Measurements from ENCODE around the gene EMC10. TPM values are rescaled to one million over a fixed set of nuclear protein-coding genes. Genes with fewer than 3 reads are reported as not detected.

EMC10 gene
- total RNA-seq, 6 experiments from 2014 or later = 49.1 to 113 (median 55.2) TPM

DNA sequence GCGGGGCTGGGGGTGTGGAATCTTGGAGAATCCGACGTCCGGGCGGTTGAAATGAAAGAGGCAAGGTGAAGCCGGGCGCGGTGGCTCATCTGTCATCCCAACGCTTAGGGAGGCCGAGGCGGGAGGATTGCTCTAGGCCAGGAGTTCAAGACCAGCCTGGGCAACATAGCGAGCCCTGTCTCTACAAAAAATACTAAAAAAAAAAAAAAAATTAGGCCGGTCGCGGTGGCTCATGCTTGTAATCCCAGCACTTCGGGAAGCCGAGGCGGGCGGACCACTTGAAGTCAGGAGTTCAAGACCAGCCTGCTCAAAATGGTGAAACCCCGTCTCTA, 566 bp downstream of the EMC10 start:
- Mint-ChIP-seq H3K36me3 (ENCODE audit: low read depth) (peaks cover 3% of the 10 kb centered on the region; the same call in 1 of the 2 replicates), H3K27me3 (ENCODE audit: insufficient read depth) (peaks cover 4% of the 10 kb centered on the region), H3K9me3 (no peaks in the 10 kb centered on the region), H3K4me3 (peak overlapping the region; percentile 97), H3K27ac (peak overlapping the region; percentile 80), H3K4me1 (ENCODE audit: low read depth) (peaks cover 7% of the 10 kb centered on the region; the same call in 1 of the 2 replicates)
- TF ChIP-seq, protein P1, sequence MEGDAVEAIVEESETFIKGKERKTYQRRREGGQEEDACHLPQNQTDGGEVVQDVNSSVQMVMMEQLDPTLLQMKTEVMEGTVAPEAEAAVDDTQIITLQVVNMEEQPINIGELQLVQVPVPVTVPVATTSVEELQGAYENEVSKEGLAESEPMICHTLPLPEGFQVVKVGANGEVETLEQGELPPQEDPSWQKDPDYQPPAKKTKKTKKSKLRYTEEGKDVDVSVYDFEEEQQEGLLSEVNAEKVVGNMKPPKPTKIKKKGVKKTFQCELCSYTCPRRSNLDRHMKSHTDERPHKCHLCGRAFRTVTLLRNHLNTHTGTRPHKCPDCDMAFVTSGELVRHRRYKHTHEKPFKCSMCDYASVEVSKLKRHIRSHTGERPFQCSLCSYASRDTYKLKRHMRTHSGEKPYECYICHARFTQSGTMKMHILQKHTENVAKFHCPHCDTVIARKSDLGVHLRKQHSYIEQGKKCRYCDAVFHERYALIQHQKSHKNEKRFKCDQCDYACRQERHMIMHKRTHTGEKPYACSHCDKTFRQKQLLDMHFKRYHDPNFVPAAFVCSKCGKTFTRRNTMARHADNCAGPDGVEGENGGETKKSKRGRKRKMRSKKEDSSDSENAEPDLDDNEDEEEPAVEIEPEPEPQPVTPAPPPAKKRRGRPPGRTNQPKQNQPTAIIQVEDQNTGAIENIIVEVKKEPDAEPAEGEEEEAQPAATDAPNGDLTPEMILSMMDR (IDR thresholded peaks at IDR 0.05) = no peak
- DNase-seq = no peak

DNA sequence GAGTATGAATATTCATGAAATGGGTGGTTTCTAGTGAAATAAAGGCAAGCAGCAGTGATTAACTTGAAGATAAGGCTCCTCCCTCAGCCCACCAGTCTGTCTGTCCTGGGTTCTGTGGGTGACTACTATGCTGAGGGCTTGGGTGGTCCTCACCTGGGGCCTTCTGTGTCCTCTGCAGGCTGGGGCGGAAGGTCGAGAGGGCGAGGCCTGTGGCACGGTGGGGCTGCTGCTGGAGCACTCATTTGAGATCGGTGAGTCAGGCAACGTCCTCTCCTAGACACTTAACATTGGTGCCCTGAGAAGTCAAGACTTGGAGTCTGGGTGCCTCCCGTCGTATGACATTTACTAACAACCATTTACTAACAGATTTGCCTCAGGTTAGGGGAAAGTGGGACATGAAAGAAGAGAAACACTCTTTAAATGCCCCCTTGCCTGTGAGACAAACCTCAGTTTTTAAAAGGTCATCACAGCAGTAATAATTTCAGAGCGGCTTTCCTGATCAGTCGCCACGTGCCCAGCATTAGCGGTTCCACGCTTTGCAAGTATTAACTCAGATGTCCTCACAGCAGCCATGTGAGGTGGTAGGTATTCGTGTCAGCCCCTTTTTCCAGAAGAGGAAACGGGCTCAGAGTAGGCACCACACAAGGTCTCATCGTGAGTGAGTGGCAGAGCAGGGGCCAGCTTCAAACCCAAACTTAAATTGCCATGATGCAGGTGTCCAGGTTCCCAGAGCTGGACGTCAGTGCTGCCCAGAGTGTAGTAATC, 1.6 kb downstream of the EMC10 start:
- TF ChIP-seq, protein P1 (IDR thresholded peaks at IDR 0.05) = no peak
- Mint-ChIP-seq H3K36me3 (ENCODE audit: low read depth) (peaks cover 3% of the 10 kb centered on the region; the same call in 1 of the 2 replicates), H3K27ac (no peak overlapping the region), H3K9me3 (no peaks in the 10 kb centered on the region), H3K4me1 (ENCODE audit: low read depth) (peaks cover 7% of the 10 kb centered on the region; the same call in 1 of the 2 replicates), H3K27me3 (ENCODE audit: insufficient read depth) (peaks cover 4% of the 10 kb centered on the region), H3K4me3 (peak overlapping the region; percentile 97)
- no peak for DNase-seq

DNA sequence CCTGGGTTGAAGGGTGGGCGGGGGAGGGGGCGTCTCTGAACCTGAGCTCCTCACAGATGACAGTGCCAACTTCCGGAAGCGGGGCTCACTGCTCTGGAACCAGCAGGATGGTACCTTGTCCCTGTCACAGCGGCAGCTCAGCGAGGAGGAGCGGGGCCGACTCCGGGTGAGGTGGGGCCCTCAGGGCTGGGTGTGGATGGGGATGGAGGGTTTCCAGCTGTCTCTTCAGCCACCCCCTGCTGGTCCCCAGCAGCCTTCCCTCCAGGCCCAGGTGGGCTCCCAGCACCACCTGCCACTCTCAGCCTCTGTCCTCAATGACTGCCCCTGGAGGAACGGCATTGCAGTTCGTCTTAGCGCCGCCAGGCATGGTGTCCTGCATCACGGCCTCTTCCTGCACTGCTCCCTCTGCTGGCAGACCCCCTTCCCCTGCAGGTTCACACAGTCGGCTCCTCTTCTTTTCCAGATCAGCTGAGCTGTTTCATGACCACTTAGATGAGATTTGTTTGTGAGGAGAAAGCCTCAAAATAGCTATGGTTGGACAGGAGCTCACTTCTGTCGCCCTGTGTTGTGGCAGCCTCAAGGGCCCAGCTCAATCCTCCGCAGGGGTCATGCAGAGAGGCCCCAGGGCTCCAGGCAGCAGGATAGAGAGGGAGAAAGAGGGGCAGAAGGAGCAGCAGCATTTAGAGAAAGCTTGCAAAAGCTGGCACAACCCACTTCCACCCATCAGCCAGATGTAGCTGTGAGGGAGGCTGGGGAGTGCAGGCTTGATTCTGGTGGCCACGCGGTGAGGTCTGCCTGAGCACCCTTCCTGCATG, 2.8 kb downstream of the EMC10 start:
- peaks cover 8% of the 10 kb centered on the region for H3K36me3 Mint-ChIP-seq (ENCODE audit: low read depth)
- peaks cover 7% of the 10 kb centered on the region; the same call in 1 of the 2 replicates for H3K4me1 Mint-ChIP-seq (ENCODE audit: low read depth)
- TF ChIP-seq, protein P1 (IDR thresholded peaks at IDR 0.05) = peak; percentile 76
- no peak for DNase-seq
- H3K27me3 Mint-ChIP-seq (ENCODE audit: insufficient read depth) = peaks cover 4% of the 10 kb centered on the region
- no peak overlapping the region for H3K27ac Mint-ChIP-seq
- no peaks in the 10 kb centered on the region for H3K9me3 Mint-ChIP-seq
- H3K4me3 Mint-ChIP-seq = no peak overlapping the region; the same call in 1 of the 2 replicates

DNA sequence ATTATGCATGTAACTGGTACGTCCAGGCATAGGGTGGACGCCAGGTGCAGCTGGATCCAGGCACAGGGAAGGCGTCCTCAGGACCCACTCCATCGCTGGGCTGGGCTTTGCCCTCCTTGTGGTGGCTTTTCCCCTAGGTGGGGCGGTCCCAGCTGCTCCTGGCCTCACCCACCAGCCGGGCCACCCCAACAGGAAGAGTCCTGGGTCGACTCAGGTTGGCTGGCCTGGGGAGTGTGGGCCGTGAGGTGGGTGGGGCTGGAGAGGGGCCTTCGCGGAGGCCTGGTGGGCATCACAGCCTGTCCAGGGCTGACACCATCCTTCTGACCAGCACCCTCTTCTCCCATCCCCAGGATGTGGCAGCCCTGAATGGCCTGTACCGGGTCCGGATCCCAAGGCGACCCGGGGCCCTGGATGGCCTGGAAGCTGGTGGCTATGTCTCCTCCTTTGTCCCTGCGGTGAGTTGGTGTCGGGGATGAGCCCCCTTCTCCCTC, 3.5 kb downstream of the EMC10 start:
- Mint-ChIP-seq H3K27me3 (ENCODE audit: insufficient read depth) (peaks cover 4% of the 10 kb centered on the region), H3K36me3 (ENCODE audit: low read depth) (peaks cover 8% of the 10 kb centered on the region), H3K4me3 (no peak overlapping the region), H3K9me3 (no peaks in the 10 kb centered on the region), H3K4me1 (ENCODE audit: low read depth) (peaks cover 7% of the 10 kb centered on the region; the same call in 1 of the 2 replicates), H3K27ac (no peak overlapping the region)
- TF ChIP-seq, protein P1 (IDR thresholded peaks at IDR 0.05) = no peak
- no peak for DNase-seq

DNA sequence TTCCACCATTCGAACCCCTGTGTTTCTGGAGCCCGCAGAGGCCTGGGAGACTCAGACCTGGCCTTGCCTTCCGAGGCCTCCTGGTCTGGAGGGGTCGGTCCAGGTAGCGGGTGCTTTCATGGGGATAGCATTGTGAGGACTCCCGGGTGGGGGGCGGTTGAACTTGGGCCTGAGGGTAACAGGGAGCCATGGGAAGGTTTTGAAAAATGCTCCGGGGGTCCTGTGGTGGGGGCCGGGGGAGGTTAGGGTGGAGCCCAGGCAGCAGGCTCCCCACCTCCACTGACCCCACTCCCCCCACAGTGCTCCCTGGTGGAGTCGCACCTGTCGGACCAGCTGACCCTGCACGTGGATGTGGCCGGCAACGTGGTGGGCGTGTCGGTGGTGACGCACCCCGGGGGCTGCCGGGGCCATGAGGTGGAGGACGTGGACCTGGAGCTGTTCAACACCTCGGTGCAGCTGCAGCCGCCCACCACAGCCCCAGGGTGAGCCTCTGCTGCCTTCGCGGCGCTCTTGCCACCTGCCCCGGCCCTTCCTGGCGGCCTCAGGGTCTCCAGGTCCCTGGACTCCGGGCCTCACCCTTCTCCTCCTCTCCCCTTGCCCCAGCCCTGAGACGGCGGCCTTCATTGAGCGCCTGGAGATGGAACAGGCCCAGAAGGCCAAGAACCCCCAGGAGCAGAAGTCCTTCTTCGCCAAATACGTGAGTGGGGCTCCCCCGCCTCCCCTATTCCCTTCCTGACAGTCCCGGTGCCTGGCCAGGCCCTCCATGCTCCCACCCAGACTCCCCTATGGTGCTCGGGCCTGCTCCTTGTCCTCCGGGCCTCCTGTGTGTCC, 4.2 kb downstream of the EMC10 start:
- no peak overlapping the region for H3K4me3 Mint-ChIP-seq
- H3K36me3 Mint-ChIP-seq (ENCODE audit: low read depth) = peaks cover 12% of the 10 kb centered on the region
- peaks cover 7% of the 10 kb centered on the region; the same call in 1 of the 2 replicates for H3K4me1 Mint-ChIP-seq (ENCODE audit: low read depth)
- H3K27ac Mint-ChIP-seq = no peak overlapping the region
- no peaks in the 10 kb centered on the region for H3K9me3 Mint-ChIP-seq
- peaks cover 4% of the 10 kb centered on the region; the same call in 1 of the 2 replicates for H3K27me3 Mint-ChIP-seq (ENCODE audit: insufficient read depth)
- TF ChIP-seq, protein P1 (IDR thresholded peaks at IDR 0.05) = no peak
- no peak for DNase-seq
